Endodermal cell (in vitro differentiated cells): ENCODE measurements around the gene LMO7. TPM values are rescaled to one million over a fixed set of nuclear protein-coding genes. Genes with fewer than 3 reads are reported as not detected.

Source experiments
- DNase-seq: peaks from one replicate; pipeline ENCODE4 v3.0.0-alpha.2; 2017
- H3K27ac ChIP-seq: 2 replicates; pipeline ENCODE4 v1.5.1; 2013; ENCODE audit warnings: mild to moderate bottlenecking, low read depth, low read length, moderate library complexity
- H3K27me3 ChIP-seq: 2 replicates; pipeline ENCODE4 v1.6.1; 2013; ENCODE audit warnings: mild to moderate bottlenecking, low read length, moderate library complexity; ENCODE audit not compliant: insufficient read depth, control insufficient read depth, poor library complexity, severe bottlenecking
- H3K36me3 ChIP-seq: 2 replicates; pipeline ENCODE4 v1.7.0; 2013; ENCODE audit warnings: mild to moderate bottlenecking, low read length, moderate library complexity; ENCODE audit not compliant: control insufficient read depth, insufficient read depth
- H3K4me1 ChIP-seq: one replicate; pipeline ENCODE4 v1.7.0; 2013; ENCODE audit warnings: low read length; ENCODE audit not compliant: control insufficient read depth, insufficient read depth
- H3K4me3 ChIP-seq: 2 replicates; pipeline ENCODE4 v1.5.1; 2013; ENCODE audit warnings: mild to moderate bottlenecking, low read length, moderate library complexity
- H3K9ac ChIP-seq: 2 replicates; pipeline ENCODE4 v1.6.1; 2013; ENCODE audit warnings: mild to moderate bottlenecking, low read length, moderate library complexity; ENCODE audit not compliant: poor library complexity, severe bottlenecking; ENCODE audit errors: extremely low read depth
- H3K9me3 ChIP-seq: 2 replicates; pipeline ENCODE4 v1.6.1; 2013; ENCODE audit warnings: mild to moderate bottlenecking, low read length, moderate library complexity; ENCODE audit not compliant: control insufficient read depth
- H3K27ac Mint-ChIP-seq: 2 replicates; pipeline ENCODE4 v1.8.0; 2020; ENCODE audit warnings: mixed read lengths
- H3K27me3 Mint-ChIP-seq: 2 replicates; pipeline ENCODE4 v1.8.0; 2021; ENCODE audit warnings: mild to moderate bottlenecking, mixed read lengths; ENCODE audit not compliant: insufficient read depth
- H3K36me3 Mint-ChIP-seq: 2 replicates; pipeline ENCODE4 v1.8.0; 2020; ENCODE audit warnings: low read depth, mixed read lengths
- H3K4me1 Mint-ChIP-seq: 2 replicates; pipeline ENCODE4 v1.8.0; 2020; ENCODE audit warnings: mixed read lengths
- H3K4me3 Mint-ChIP-seq: 2 replicates; pipeline ENCODE4 v1.8.0; 2020; ENCODE audit warnings: mild to moderate bottlenecking, moderate library complexity, mixed read lengths
- H3K9me3 Mint-ChIP-seq: 2 replicates; pipeline ENCODE4 v1.8.0; 2020; ENCODE audit warnings: mild to moderate bottlenecking, mixed read lengths
- WGBS, 2 experiments: methylation state at CpG; one replicate each; pipeline versions ENCODE4 v1.1.5 to v1.1.7; 2013; ENCODE audit warnings: missing lambda C conversion rate in 2 of 2, mixed read lengths in 1 of 2; ENCODE audit not compliant: insufficient coverage in 1 of 2, insufficient read length in 1 of 2; 5-methylcytosine and 5-hydroxymethylcytosine counted together
- total RNA-seq, 2 donors: library from RNA; stranded (reverse); fragmentation: NEBNext Ultra II Directional in 1 of 2; extraction: Animal tissue kit (Norgen Biotek cat#: 25700) in 1 of 2; gene quantifications; 2 replicates in 1 of 2; 3 replicates in 1 of 2; pipeline ENCODE4 v1.2.1, GENCODE V29; 2021
- TF ChIP-seq, protein P1 (sequence below): fragments of 200-600 bp; sonication (generic); conservative IDR thresholded peaks from 2 replicates; pipeline ENCODE4 v1.5.0; 2021; ENCODE audit warnings: antibody characterized with exemption, mild to moderate bottlenecking

LMO7 gene
- total RNA-seq, 2 donors from 2014 or later = 9.9 to 14.1 TPM

DNA sequence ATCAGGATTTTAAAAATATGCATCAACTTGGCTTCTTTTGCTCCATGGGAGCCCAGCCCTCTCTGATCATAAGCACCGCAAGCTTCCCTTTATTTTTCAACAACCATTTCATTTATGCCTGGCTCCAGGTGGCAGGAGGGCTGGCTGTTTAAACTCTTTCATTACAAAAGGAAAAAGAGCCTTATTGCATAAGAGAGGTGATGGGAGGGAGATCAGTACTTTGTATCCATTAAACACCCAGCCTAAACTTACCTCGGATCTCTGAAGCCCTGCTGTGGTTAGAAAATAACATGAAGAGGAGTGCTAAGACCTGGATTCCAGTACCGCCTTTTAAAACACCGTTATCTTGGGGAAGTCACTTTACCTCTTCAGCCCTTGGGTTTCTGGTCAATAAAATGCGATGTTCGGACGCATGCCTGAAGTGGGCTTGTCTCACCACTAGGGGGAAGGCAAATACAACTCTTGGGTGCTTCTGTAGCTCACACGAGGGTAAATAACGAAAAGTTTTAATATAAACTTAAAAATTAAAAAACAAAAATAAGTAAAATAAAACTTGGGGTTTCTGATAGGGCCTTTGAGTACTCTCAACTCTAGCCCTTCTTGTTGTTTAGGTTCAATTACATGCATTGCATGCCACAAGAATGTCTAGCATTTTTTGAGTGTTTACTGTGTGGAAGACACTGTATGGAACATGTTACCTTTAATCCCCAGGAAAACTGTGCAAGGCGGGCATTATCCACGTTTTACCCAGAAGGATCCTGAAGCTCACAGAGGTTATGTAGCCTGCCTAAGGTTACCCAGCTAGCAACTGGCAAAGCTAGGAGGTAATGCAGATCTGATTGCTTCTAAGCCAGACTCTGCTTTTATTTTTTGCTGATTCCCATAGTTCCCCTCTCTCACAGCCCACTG, 240.3 kb downstream of the LMO7 start:
- H3K4me3 Mint-ChIP-seq = no peak overlapping the region
- peak; percentile 87 for DNase-seq
- H3K4me1 ChIP-seq = peaks cover 9% of the 10 kb centered on the region
- no peaks in the 10 kb centered on the region for H3K27me3 Mint-ChIP-seq
- H3K36me3 ChIP-seq = no peaks in the 10 kb centered on the region
- H3K9me3 Mint-ChIP-seq = no peaks in the 10 kb centered on the region
- no peaks in the 10 kb centered on the region for H3K9me3 ChIP-seq
- TF ChIP-seq, protein P1, sequence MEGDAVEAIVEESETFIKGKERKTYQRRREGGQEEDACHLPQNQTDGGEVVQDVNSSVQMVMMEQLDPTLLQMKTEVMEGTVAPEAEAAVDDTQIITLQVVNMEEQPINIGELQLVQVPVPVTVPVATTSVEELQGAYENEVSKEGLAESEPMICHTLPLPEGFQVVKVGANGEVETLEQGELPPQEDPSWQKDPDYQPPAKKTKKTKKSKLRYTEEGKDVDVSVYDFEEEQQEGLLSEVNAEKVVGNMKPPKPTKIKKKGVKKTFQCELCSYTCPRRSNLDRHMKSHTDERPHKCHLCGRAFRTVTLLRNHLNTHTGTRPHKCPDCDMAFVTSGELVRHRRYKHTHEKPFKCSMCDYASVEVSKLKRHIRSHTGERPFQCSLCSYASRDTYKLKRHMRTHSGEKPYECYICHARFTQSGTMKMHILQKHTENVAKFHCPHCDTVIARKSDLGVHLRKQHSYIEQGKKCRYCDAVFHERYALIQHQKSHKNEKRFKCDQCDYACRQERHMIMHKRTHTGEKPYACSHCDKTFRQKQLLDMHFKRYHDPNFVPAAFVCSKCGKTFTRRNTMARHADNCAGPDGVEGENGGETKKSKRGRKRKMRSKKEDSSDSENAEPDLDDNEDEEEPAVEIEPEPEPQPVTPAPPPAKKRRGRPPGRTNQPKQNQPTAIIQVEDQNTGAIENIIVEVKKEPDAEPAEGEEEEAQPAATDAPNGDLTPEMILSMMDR = peak; percentile 97
- H3K4me3 ChIP-seq = no peak overlapping the region
- peaks cover 16% of the 10 kb centered on the region for H3K4me1 Mint-ChIP-seq
- no peaks in the 10 kb centered on the region for H3K36me3 Mint-ChIP-seq
- no peak overlapping the region for H3K27ac Mint-ChIP-seq
- no peaks in the 10 kb centered on the region for H3K27me3 ChIP-seq
- 23 to 45% methylated on average over 4 to 9 of the region's 11 CpGs for WGBS, 2 experiments
- H3K9ac ChIP-seq = no peak overlapping the region
- H3K27ac ChIP-seq = no peak overlapping the region

DNA sequence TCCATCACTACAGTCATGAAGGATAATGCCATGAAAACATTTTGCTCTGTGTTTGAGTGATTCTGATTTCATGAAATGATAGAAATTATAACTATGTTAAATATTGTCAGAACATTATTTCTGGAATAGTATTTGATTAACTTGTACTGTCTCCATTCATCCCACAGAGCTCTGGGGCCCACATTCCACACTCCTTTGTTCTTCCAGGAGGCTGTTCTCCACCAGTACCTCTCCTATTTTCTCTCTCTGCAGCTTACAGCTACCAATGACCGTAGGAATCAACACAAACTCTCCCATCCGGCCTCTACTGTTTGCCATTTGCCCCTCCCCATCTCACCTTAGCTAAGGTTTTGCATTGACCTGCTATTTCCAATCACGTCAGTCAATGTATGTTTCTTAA, 240.9 kb downstream of the LMO7 start:
- Histone ChIP-seq H3K4me1 (peaks cover 9% of the 10 kb centered on the region), H3K9me3 (no peaks in the 10 kb centered on the region), H3K27ac (no peak overlapping the region), H3K4me3 (no peak overlapping the region), H3K27me3 (no peaks in the 10 kb centered on the region), H3K9ac (no peak overlapping the region), H3K36me3 (no peaks in the 10 kb centered on the region)
- H3K4me1 Mint-ChIP-seq = peaks cover 16% of the 10 kb centered on the region
- TF ChIP-seq, protein P1 = no peak
- H3K27ac Mint-ChIP-seq = no peak overlapping the region
- no peaks in the 10 kb centered on the region for H3K27me3 Mint-ChIP-seq
- H3K4me3 Mint-ChIP-seq = no peak overlapping the region
- DNase-seq = no peak
- WGBS, 2 experiments = 59 to 83% methylated on average over 3 of the region's 3 CpGs
- H3K36me3 Mint-ChIP-seq = no peaks in the 10 kb centered on the region
- H3K9me3 Mint-ChIP-seq = no peaks in the 10 kb centered on the region

DNA sequence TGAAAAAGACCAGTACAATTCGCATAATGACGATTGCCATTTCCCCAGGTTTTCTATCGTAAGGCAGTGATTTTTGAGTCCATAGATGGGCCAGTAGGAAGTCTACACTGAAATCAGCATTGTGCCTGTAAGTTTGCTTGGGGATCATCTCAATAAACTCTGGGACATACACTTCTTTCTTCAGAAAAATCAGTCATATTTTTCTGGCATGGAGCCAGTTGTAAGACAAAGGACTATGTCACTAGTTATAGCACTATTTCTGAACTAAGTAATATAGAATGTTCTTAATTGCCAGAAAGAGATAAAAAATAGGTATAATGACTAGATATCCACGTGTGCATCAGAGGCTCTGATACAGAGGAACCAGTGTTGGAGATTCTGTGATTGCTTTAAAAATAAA, 243.5 kb downstream of the LMO7 start:
- no peaks in the 10 kb centered on the region for H3K27me3 Mint-ChIP-seq
- H3K9me3 ChIP-seq = no peaks in the 10 kb centered on the region
- no peak overlapping the region for H3K4me3 ChIP-seq
- H3K27me3 ChIP-seq = no peaks in the 10 kb centered on the region
- DNase-seq = no peak
- no peaks in the 10 kb centered on the region for H3K36me3 ChIP-seq
- no peak overlapping the region for H3K9ac ChIP-seq
- H3K9me3 Mint-ChIP-seq = no peaks in the 10 kb centered on the region
- H3K36me3 Mint-ChIP-seq = no peaks in the 10 kb centered on the region
- H3K4me3 Mint-ChIP-seq = no peak overlapping the region
- no peak overlapping the region for H3K27ac ChIP-seq
- WGBS, 2 experiments = 92 to 100% methylated on average over 3 to 4 of the region's 4 CpGs
- H3K4me1 Mint-ChIP-seq = peaks cover 18% of the 10 kb centered on the region
- no peak overlapping the region for H3K27ac Mint-ChIP-seq
- TF ChIP-seq, protein P1 = no peak
- H3K4me1 ChIP-seq = peaks cover 9% of the 10 kb centered on the region
